Right atrium auricular region (tissue), 2 donors: ENCODE measurements around the gene DPT. TPM values are rescaled to one million over a fixed set of nuclear protein-coding genes. Genes with fewer than 3 reads are reported as not detected.

Experiments used
- DNase-seq: peaks from one replicate; pipeline ENCODE4 v3.0.0-alpha.2; 2019; ENCODE audit warnings: low spot score
- H3K27ac ChIP-seq, 2 donors: fragments of 200-600 bp; sonication (generic); 1 replicate in 1 of 2; 2 replicates in 1 of 2; pipeline ENCODE4 v1.5.1; 2016 to 2019
- H3K27me3 ChIP-seq, 2 donors: fragments of 200-600 bp; sonication (generic); one replicate each; pipeline versions ENCODE4 v1.5.1 to v1.6.0; 2017 to 2019
- H3K36me3 ChIP-seq: fragments of 200-600 bp; sonication (generic); one replicate; pipeline ENCODE4 v1.5.1; 2016
- H3K4me1 ChIP-seq, 2 donors: fragments of 200-600 bp; sonication (generic); one replicate each; pipeline versions ENCODE4 v1.5.1 to v1.6.0; 2017 to 2019
- H3K4me3 ChIP-seq, 2 donors: fragments of 200-600 bp; sonication (generic); 1 replicate in 1 of 2; 2 replicates in 1 of 2; pipeline ENCODE4 v1.5.1; 2017 to 2019; ENCODE audit warnings: mild to moderate bottlenecking in 1 of 2, moderate library complexity in 1 of 2
- H3K9me3 ChIP-seq, 2 donors: fragments of 200-600 bp; sonication (generic); one replicate each; pipeline ENCODE4 v1.5.1; 2019
- CTCF ChIP-seq, 2 donors: fragments of 200-600 bp; sonication (generic); IDR thresholded peaks; one replicate each; pipeline ENCODE4 v1.5.1; 2019; ENCODE audit warnings: antibody characterized with exemption in 2 of 2
- total RNA-seq, 2 donors: library from RNA; depleted of rRNA; stranded (reverse); fragments of >200 nt; gene quantifications; one replicate each; pipeline ENCODE4 v1.1.0, GENCODE V29; 2016

DPT gene
- total RNA-seq, 2 donors from 2014 or later, result 52.2 to 71.3 TPM

- DNase-seq, result no peak
- no peak for TF ChIP-seq CTCF (IDR thresholded peaks at IDR 0.05)
- Histone ChIP-seq H3K27ac (no peak overlapping the region), H3K27me3 (no peaks in the 10 kb centered on the region), H3K4me3 (no peak overlapping the region), H3K9me3 (no peaks in the 10 kb centered on the region), H3K4me1 (no peaks in the 10 kb centered on the region), H3K36me3 (no peaks in the 10 kb centered on the region)
Measured at GRCh38 chr1:168683871-168684270, 45.1 kb downstream of the DPT start.

GRCh38 chr1:168676861-168677260, 52.1 kb downstream of the DPT start:
- Histone ChIP-seq H3K9me3 (no peaks in the 10 kb centered on the region), H3K36me3 (no peaks in the 10 kb centered on the region), H3K27ac (no peak overlapping the region), H3K4me1 (no peaks in the 10 kb centered on the region), H3K27me3 (no peaks in the 10 kb centered on the region), H3K4me3 (no peak overlapping the region)
- TF ChIP-seq CTCF (IDR thresholded peaks at IDR 0.05), result no peak
- no peak for DNase-seq

- Histone ChIP-seq H3K36me3 (no peaks in the 10 kb centered on the region), H3K9me3 (no peaks in the 10 kb centered on the region), H3K4me1 (no peaks in the 10 kb centered on the region), H3K27ac (no peak overlapping the region), H3K4me3 (no peak overlapping the region), H3K27me3 (no peaks in the 10 kb centered on the region)
- no peak for TF ChIP-seq CTCF (IDR thresholded peaks at IDR 0.05)
- DNase-seq, result no peak
Measured at GRCh38 chr1:168676029-168676812, 52.8 kb downstream of the DPT start.

GRCh38 chr1:168673974-168674683, 54.9 kb downstream of the DPT start:
- no peaks in the 10 kb centered on the region for H3K9me3 ChIP-seq
- no peak for TF ChIP-seq CTCF (IDR thresholded peaks at IDR 0.05)
- no peak overlapping the region for H3K27ac ChIP-seq

GRCh38 chr1:168672278-168672677, 56.7 kb downstream of the DPT start:
- Histone ChIP-seq H3K27me3 (no peaks in the 10 kb centered on the region), H3K36me3 (no peaks in the 10 kb centered on the region), H3K27ac (no peak overlapping the region), H3K4me3 (no peak overlapping the region), H3K9me3 (no peaks in the 10 kb centered on the region), H3K4me1 (no peaks in the 10 kb centered on the region)
- no peak for TF ChIP-seq CTCF (IDR thresholded peaks at IDR 0.05)
- DNase-seq, result no peak

More at GRCh38 chr1:168673974-168674683, 54.9 kb downstream of the DPT start:
- no peaks in the 10 kb centered on the region for H3K27me3 ChIP-seq
- no peak for DNase-seq
- no peaks in the 10 kb centered on the region for H3K4me1 ChIP-seq
- H3K4me3 ChIP-seq, result no peak overlapping the region
- H3K36me3 ChIP-seq, result no peaks in the 10 kb centered on the region
